ENCODE results near the gene CCNB1.
"Not testable (repeated sequence)": the region's sequence is repeated elsewhere in the genome, so short reads cannot be mapped to it uniquely, and the experiment has no call there.

CCNB1 gene

GRCh38 chr5:69166686-69167492 lies at the start of gene CCNB1:
Gene CCNB1, plus strand, starts transcription at chr5:69167150. Its CDS starts 113 bp downstream, at chr5:69167263.
- peak; percentile 91 for DNase-seq (ENCODE audit: extremely low read depth, low read depth)
- no peak for TF ChIP-seq CTCF (IDR thresholded peaks at IDR 0.05; ENCODE audit: low read depth, low read length, missing control alignments)

GRCh38 chr5:69129413-69129812 lies 37.5 kb upstream of the CCNB1 start:
- no peak for TF ChIP-seq CTCF (IDR thresholded peaks at IDR 0.05; ENCODE audit: low read depth, low read length, missing control alignments)
- H3K4me3 ChIP-seq (replicated peaks; ENCODE audit: low read depth, low read length), result no peak overlapping the region
- DNase-seq (ENCODE audit: extremely low read depth, low read depth), result peak; percentile 27

More at GRCh38 chr5:69166686-69167492, at the start of gene CCNB1:
- peak within 1 kb of the TSS; percentile 95 for H3K4me3 ChIP-seq (replicated peaks; ENCODE audit: low read depth, low read length)

- DNase-seq (ENCODE audit: extremely low read depth, low read depth), result no peak
- no peak for TF ChIP-seq CTCF (IDR thresholded peaks at IDR 0.05; ENCODE audit: low read depth, low read length, missing control alignments)
- no peak overlapping the region for H3K4me3 ChIP-seq (replicated peaks; ENCODE audit: low read depth, low read length)
Measured at GRCh38 chr5:69130241-69130640, 36.7 kb upstream of the CCNB1 start.

GRCh38 chr5:69131304-69131703 lies 35.6 kb upstream of the CCNB1 start:
- TF ChIP-seq CTCF (IDR thresholded peaks at IDR 0.05; ENCODE audit: low read depth, low read length, missing control alignments), result no peak
- no peak overlapping the region for H3K4me3 ChIP-seq (replicated peaks; ENCODE audit: low read depth, low read length)
- no peak for DNase-seq (ENCODE audit: extremely low read depth, low read depth)

- no peak overlapping the region for H3K4me3 ChIP-seq (replicated peaks; ENCODE audit: low read depth, low read length)
- TF ChIP-seq CTCF (IDR thresholded peaks at IDR 0.05; ENCODE audit: low read depth, low read length, missing control alignments), result no peak
- no peak for DNase-seq (ENCODE audit: extremely low read depth, low read depth)
Measured at GRCh38 chr5:69134126-69134525, 32.8 kb upstream of the CCNB1 start.

GRCh38 chr5:69136293-69136692 lies 30.7 kb upstream of the CCNB1 start:
- TF ChIP-seq CTCF (IDR thresholded peaks at IDR 0.05; ENCODE audit: low read depth, low read length, missing control alignments), result no peak
- no peak for DNase-seq (ENCODE audit: extremely low read depth, low read depth)
- no peak overlapping the region for H3K4me3 ChIP-seq (replicated peaks; ENCODE audit: low read depth, low read length)

- not testable (repeated sequence) for DNase-seq (ENCODE audit: extremely low read depth, low read depth); H3K4me3 ChIP-seq (replicated peaks; ENCODE audit: low read depth, low read length)
Measured at GRCh38 chr5:69137208-69137607, 29.7 kb upstream of the CCNB1 start.

Measured in HFF-Myc (cell line).